Ectodermal cell (in vitro differentiated cells): Measurements from ENCODE around the gene NDFIP1.

Source experiments
- H3K27ac ChIP-seq: 2 replicates; pipeline ENCODE4 v1.7.0; 2013; ENCODE audit warnings: mild to moderate bottlenecking, low read depth, low read length; ENCODE audit not compliant: insufficient read depth, poor library complexity, severe bottlenecking
- H3K27me3 ChIP-seq: 2 replicates; pipeline ENCODE4 v1.7.0; 2013; ENCODE audit warnings: mild to moderate bottlenecking, low read length; ENCODE audit not compliant: insufficient read depth, control insufficient read depth, poor library complexity, severe bottlenecking
- H3K36me3 ChIP-seq: one replicate; pipeline ENCODE4 v1.7.0; 2013; ENCODE audit warnings: low read length; ENCODE audit not compliant: control insufficient read depth, insufficient read depth
- H3K4me1 ChIP-seq: one replicate; pipeline ENCODE4 v1.7.0; 2013; ENCODE audit warnings: low read length; ENCODE audit not compliant: control insufficient read depth, insufficient read depth
- H3K4me3 ChIP-seq: 2 replicates; pipeline ENCODE4 v1.7.0; 2013; ENCODE audit warnings: low read depth, low read length, control low read depth; ENCODE audit not compliant: insufficient read depth
- H3K9me3 ChIP-seq: 2 replicates; pipeline ENCODE4 v1.7.0; 2013; ENCODE audit warnings: mild to moderate bottlenecking, low read length, moderate library complexity; ENCODE audit not compliant: control insufficient read depth
- WGBS, 2 experiments: methylation state at CpG; one replicate each; pipeline ENCODE4 v1.1.7; 2013; ENCODE audit warnings: missing lambda C conversion rate in 2 of 2; 5-methylcytosine and 5-hydroxymethylcytosine counted together

NDFIP1 gene

DNA sequence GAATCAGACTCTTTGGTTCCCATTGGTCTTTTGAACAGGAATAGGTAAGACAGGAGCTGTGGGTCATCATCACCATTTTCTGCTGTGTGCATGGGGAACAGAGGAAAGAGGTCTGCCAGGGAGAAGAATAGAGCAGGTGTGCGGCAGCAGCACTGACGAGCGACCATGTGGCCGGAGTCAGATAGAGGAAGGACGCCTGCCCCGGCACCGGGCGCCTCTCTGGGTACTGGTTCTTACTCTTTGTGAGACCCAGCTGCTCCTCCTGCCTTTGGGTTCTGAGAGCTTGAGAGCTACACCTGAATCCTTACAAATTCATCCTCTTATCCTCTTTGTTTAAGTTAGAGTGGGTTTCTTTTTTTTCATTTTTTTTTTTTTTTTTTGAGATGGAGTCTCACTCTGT is 90.8 kb downstream of the NDFIP1 start:
- H3K9me3 ChIP-seq, result no peaks in the 10 kb centered on the region
- no peaks in the 10 kb centered on the region for H3K4me1 ChIP-seq
- H3K4me3 ChIP-seq, result no peak overlapping the region
- no peaks in the 10 kb centered on the region for H3K36me3 ChIP-seq
- no peaks in the 10 kb centered on the region for H3K27me3 ChIP-seq
- H3K27ac ChIP-seq, result no peak overlapping the region
- WGBS, 2 experiments, result 91 to 97% methylated on average over 8 of the region's 8 CpGs

DNA sequence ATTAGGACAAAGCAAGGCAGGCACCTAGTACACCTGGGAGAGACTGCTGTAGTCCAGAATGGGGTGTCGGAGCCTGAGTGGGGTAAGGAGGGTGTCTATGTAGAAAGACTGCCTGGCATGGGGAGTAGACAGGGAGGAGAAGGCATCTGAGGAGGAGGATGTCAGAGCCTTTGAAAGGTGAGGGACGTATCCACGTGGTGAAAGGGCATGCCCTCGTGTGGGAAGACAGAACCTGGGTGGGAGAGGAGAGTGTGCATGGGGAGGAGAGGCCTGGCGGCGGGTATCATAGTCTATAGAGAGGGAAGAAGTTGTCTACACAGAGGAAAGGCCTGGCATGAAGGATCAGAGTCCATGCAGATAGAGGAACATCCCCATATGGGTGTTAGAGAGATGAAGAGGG is 91.8 kb downstream of the NDFIP1 start:
- no peaks in the 10 kb centered on the region for H3K9me3 ChIP-seq
- H3K4me3 ChIP-seq, result no peak overlapping the region
- no peak overlapping the region for H3K27ac ChIP-seq
- WGBS, 2 experiments, result 59 to 62% methylated on average over 6 of the region's 6 CpGs
- no peaks in the 10 kb centered on the region for H3K36me3 ChIP-seq
- H3K4me1 ChIP-seq, result no peaks in the 10 kb centered on the region
- H3K27me3 ChIP-seq, result no peaks in the 10 kb centered on the region

DNA sequence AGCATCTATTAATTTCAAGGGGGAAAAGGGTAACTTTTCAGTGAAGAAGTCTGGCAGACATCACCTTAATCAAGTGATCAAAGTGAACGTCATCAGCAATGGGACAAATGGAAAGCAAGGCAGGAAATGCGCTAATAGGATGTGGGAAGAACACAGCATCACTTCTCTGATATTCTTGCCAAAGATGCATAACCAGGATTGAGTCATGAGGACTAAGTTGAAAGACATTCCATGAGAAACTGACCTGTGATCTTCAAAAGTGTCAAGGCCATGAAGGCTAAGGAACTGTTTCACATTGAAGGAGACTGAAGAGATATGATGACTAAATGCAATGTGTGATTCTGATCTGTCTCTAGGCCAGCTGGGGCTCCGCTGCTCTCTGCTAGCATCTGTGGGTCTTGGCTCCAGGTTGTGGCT is 92.9 kb downstream of the NDFIP1 start:
- Histone ChIP-seq H3K27ac (no peak overlapping the region), H3K9me3 (no peaks in the 10 kb centered on the region), H3K4me3 (no peak overlapping the region), H3K36me3 (no peaks in the 10 kb centered on the region), H3K27me3 (no peaks in the 10 kb centered on the region), H3K4me1 (no peaks in the 10 kb centered on the region)
- WGBS, 2 experiments, result 90 to 94% methylated on average over 3 of the region's 3 CpGs

DNA sequence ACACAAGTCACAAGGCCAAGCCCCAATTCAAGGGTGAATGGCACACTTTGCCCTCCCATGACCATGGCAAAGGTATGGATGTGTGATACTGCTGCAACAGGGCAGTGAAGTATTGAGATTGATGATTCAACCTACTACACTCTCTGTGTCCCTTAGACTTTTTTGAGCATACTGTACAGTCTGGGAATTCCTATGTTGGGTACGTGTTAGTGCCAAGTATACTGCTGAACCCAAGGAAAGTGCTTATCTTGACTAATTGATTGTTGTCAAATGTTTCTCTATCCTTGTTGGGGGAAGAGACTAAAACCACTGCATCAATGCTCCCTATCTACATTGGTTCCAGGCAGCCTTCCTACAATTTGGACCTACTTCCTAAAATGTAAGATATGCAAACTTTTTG is 93.7 kb downstream of the NDFIP1 start:
- no peaks in the 10 kb centered on the region for H3K27me3 ChIP-seq
- 91 to 100% methylated on average over 1 of the region's 1 CpG for WGBS, 2 experiments
- H3K36me3 ChIP-seq, result no peaks in the 10 kb centered on the region

More for the DNA sequence above, 93.7 kb downstream of the NDFIP1 start:
- Histone ChIP-seq H3K4me3 (no peak overlapping the region), H3K27ac (no peak overlapping the region), H3K4me1 (no peaks in the 10 kb centered on the region), H3K9me3 (no peaks in the 10 kb centered on the region)
